22Rv1 (cell line): ENCODE results near the gene PLEKHF1.

Experiments
- H3K27ac ChIP-seq: fragments of 450-650 bp; 2 replicates; pipeline ENCODE4 v1.5.1; 2017
- CTCF ChIP-seq: fragments of 450-650 bp; IDR thresholded peaks from 2 replicates; pipeline ENCODE4 v1.5.1; 2017; ENCODE audit warnings: mild to moderate bottlenecking
- ZFX ChIP-seq: fragments of 450-650 bp; IDR thresholded peaks from 2 replicates; pipeline ENCODE4 v1.6.1; 2017; ENCODE audit warnings: antibody characterized with exemption, borderline replicate concordance

Gene PLEKHF1

GRCh38 chr19:29680937-29681336, 15.7 kb downstream of the PLEKHF1 start:
- no peak for TF ChIP-seq ZFX
- no peak for TF ChIP-seq CTCF
- H3K27ac ChIP-seq, result no peak overlapping the region

GRCh38 chr19:29681422-29682235, 16.4 kb downstream of the PLEKHF1 start:
- H3K27ac ChIP-seq, result no peak overlapping the region
- no peak for TF ChIP-seq CTCF

GRCh38 chr19:29682236-29682895, 17.1 kb downstream of the PLEKHF1 start:
- H3K27ac ChIP-seq, result no peak overlapping the region
- TF ChIP-seq ZFX, result no peak
- no peak for TF ChIP-seq CTCF

GRCh38 chr19:29683009-29683408, 17.7 kb downstream of the PLEKHF1 start:
- no peak overlapping the region for H3K27ac ChIP-seq
- no peak for TF ChIP-seq CTCF
- no peak for TF ChIP-seq ZFX

GRCh38 chr19:29685326-29685725, 20.1 kb downstream of the PLEKHF1 start:
- TF ChIP-seq CTCF (no peak), ZFX (no peak)
- no peak overlapping the region for H3K27ac ChIP-seq

- H3K27ac ChIP-seq, result no peak overlapping the region
These were observed 21.1 kb downstream of the PLEKHF1 start for GRCh38 chr19:29686285-29686805.

More at GRCh38 chr19:29686285-29686805, 21.1 kb downstream of the PLEKHF1 start:
- TF ChIP-seq CTCF, result no peak
- TF ChIP-seq ZFX, result no peak
